Activated T-cell treated with anti-CD3 and anti-CD28 coated beads for 48 hours (primary cell): ENCODE results near the gene POLR2L.

Source experiments
- DNase-seq: peaks from one replicate; pipeline ENCODE4 v3.0.0-alpha.2; 2020; ENCODE audit warnings: low read depth

The POLR2L gene

DNA sequence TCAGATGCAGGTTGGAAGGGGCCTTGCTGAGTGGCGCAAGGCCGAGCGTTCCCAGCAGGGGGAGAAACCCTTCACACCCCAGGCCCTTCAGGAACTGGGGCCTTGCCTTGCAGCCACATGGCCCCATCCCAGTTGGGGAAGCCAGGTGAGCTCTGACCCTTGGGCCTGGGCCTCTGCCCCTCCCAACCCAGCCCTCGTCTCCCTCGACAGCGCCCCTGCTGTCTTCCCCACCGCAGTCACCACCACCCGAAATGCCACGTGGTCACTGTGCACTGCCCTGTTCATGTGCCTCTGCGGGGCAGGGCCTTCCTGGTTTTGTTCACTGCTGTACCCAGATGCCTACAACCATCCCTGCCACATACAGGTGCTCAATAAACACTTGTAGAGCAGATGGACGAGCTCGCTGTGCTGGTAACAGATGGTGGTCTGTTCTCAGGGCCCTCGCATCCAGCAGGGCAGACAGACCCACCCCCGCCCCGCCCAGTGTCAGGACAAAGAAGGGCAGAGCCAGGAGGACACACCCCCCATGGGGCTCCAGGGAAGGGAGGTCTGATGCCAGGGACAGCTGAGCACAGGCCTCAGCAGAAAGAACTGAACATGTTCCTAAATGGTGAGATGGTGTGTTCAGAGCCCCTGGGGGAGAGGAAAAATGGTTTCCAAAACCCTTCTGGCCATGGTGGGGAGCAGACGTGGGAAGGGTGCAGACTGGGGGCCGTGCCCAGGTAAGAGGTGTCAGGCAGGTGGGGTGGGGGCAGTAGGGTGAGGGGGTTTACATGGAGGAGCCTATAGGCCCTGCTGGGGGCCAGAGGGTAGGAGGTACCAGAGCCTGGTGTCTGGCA is 3.7 kb downstream of the POLR2L start:
- DNase-seq, result no peak

DNA sequence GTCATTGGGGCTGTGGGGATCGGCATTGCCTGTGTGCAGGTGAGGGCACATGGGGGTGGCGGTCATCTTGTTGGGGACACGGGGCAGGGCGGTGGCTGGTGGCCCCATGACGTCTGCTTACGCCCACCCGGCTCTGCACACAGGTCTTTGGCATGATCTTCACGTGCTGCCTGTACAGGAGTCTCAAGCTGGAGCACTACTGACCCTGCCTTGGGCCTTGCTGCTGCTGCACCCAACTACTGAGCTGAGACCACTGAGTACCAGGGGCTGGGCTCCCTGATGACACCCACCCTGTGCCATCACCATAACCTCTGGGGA is 4.4 kb downstream of the POLR2L start:
- no peak for DNase-seq

DNA sequence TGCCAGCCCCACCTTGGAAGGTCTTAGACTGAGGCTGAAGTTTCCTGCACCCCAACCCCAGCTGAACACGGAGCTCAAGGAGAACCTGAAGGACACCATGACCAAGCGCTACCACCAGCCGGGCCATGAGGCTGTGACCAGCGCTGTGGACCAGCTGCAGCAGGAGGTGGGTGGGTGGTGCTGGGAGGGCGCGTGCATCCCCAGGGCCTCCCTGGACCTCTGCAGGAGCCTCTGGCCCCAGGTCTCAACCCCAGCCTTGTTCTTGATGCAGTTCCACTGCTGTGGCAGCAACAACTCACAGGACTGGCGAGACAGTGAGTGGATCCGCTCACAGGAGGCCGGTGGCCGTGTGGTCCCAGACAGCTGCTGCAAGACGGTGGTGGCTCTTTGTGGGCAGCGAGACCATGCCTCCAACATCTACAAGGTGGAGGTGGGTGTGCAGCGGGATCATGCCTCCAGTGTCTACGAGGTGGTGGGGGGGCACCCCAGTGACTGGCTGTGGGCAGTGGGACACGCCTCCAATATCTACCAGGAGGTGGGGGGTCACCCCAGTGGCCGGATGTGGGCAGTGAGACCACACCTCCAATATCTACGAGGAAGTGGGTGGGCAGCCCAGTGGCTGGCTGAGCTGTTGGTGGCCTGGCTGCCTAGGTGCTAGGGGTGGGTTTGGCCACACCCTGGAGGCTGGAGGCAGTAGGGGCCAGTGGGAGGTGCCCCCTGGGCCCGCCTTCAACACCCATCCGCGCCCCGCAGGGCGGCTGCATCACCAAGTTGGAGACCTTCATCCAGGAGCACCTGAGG is 4.9 kb downstream of the POLR2L start:
- no peak for DNase-seq

DNA sequence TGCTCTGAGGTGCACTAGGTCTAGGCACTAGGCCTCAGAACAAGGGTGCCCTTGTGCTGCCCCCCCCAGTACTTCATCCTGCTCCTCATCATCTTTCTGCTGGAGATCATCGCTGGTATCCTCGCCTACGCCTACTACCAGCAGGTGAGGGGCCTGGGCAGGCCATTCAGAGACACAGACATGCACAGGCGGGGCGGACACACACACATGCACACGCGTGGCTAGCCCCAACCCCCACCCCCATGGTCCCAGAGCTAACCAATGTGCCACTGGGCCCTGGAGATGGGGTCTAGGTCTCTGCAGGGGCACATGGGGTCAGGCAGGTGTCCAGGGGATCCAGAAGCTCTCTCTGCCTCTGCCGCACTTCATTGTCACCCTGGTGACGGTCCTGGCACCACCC is 5.6 kb downstream of the POLR2L start:
- no peak for DNase-seq

DNA sequence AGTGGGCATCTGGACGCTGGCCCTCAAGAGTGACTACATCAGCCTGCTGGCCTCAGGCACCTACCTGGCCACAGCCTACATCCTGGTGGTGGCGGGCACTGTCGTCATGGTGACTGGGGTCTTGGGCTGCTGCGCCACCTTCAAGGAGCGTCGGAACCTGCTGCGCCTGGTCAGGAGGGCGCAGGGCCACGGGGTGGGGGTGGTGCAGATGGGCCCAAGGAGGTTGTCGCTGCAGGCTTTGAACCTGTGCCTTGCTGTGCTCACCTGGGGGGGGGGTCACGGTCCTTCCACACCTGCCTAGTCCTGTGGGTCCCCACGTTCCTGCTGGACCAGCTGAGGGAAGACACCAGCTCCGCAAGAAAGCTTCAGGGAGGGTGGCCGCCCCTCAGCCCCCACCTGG is 6.1 kb downstream of the POLR2L start:
- no peak for DNase-seq

DNA sequence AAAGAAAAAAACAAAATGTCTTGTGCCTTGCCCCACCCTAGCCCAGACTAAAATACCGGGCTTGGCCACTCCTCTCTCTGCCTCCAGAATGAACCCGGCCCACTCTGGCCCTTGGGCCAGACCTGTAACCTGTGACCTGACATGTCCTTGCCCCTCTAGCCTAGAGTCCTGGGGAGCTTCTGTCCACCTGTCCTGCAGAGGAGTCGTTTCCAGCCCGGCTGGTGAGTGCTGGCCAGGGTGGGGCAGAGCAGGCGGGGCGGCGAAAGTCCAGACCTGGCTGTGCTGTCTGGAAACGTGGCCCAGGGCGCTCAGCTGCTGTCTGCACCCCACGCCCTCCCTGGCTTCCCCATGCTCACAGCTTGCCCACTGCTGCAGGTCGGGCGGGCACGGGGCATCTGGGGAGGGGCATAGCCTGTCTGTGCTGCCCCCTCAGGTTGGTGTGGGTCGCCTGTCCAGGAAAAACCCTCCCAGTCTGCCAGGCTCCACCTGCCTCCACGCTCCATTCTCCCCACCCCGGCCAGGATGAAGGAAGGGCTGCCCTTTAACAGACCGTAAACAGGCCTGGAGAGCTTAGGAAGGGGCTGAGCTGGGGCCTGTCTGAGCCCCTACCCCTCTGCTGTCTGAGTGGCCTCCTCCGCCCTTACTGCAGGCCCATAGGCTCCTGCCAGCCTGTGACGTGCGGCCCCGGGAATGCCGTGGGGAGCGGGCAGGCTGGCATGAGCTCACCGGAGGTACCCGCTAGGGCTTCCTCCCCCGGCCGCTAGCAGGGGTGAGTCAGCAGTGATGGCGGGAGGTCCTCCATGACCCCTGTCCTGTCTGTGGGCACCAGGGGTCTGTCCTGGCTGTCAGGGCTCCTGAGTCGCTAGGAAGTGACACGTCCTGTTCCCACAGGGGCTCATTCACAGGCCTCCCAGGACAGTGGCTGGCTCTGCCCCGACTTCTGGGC is 7.7 kb downstream of the POLR2L start:
- no peak for DNase-seq

DNA sequence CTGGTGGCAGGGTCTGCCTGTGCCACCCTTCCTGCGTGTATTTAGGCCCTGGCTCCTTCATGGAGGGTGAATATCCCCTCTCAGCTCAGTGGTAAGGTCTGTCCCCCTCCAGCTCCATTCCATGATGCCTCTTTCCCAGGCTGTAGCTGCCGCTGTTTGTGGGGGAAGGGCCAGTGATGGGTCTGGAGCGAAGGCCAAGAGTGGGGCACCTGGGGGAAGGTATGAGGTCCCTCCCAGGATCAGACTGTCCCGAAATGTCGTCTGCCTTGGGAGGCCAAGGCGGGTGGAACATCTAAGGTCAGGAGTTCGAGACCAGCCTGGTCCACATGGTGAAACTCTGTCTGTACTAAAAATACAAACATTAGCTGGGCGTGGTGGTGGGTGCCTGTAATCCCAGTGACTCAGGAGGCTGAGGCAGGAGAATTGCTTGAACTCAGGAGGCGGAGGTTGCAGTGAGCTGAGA is 8.4 kb downstream of the POLR2L start:
- DNase-seq, result no peak

DNA sequence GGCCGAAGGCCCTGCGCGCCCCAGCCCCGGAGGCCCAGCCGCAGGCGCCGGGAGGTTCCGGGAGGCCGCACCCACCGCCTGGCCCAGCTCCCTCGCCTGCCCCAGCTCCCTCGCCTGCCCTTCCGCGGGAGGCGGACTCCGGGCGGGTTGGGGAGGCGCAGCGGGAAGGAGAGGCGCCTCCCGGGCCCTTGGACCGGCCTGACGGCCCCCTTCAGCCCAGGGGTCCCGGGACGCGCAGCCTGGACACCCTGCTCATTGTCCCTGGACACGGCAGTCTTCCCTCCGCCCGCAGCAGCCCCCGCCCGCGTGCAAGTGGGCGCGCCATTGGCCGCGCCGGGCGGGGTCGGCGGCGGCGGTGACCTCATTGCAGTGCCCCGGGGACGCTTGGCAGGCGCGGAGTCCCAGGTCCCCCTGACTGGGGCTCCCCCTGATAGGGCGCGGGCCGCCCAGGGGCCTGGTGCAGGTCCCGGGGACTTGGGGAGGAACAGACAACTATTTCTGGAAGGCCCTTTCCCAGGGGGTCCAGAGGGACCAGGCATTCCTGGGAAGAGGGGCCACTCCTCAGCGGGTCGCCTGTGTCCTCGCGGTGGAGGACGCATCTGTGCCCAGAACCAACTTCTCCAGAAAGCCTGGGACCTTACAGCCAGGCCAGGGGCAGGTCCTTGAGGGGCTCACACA is 9.1 kb downstream of the POLR2L start:
- DNase-seq, result no peak

DNA sequence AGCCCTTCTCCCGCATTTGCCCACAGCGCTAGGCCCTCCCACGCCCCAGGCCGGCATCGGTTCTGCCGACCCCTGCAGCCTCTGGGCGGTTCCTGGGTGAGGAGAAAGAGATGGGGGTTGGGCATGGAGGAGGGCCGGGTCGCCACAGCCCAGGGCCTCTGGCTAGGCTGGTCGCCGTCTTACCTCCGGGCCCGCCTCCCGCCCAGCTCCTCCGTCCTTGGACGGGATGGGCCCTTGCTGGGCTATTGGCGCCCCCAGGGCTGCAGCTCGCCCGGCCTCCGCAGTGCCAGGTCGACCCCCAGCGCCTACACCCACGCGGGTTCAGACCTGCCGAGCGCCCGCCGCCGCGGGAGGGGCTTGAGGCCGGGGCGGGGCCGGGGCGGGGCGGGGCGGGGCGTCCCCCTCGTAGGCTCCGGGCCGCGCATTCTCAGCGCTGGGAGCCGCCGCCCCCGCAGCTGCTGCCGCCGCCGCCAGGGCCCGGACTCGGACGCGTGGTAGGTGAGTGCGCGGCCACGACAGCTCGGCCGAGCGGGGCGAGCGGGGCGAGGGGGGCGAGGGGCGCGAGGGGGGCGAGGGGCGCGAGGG is 9.7 kb downstream of the POLR2L start, which contains the start of gene CD151:
Gene CD151 (plus strand): TSS at position 424 of the 585 bp plus-strand sequence. CDS start 3,118 bp downstream, outside the sequence.
- peak; percentile 59 for DNase-seq

DNA sequence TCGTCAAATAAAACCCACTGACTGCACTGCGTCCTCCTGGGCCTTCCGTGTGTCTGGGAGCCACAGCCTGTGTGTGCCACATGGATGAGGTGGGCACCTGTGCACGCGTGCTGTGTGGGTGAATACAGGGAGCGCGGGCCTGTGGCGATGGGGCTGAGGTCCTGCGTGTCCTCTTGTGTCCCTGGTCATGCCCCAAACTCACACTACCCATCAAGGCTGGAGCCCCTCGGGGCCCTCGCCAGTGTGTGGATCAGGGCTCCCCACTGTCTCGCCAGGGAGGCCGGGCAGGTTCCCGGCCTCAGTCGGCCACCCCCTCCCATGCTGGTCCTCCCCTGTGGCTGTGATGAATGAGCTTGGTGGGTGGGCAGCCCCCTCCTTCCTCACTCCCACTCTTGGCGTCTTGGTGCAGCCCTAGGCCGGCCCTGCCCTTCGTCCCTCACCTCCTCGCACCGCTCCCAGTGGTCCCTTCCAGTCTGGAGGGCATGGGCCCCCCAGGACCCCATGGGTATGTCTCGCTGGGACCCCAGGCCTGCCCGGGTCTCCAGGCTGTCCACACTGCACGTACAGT is 10.3 kb downstream of the POLR2L start:
- DNase-seq, result no peak

DNA sequence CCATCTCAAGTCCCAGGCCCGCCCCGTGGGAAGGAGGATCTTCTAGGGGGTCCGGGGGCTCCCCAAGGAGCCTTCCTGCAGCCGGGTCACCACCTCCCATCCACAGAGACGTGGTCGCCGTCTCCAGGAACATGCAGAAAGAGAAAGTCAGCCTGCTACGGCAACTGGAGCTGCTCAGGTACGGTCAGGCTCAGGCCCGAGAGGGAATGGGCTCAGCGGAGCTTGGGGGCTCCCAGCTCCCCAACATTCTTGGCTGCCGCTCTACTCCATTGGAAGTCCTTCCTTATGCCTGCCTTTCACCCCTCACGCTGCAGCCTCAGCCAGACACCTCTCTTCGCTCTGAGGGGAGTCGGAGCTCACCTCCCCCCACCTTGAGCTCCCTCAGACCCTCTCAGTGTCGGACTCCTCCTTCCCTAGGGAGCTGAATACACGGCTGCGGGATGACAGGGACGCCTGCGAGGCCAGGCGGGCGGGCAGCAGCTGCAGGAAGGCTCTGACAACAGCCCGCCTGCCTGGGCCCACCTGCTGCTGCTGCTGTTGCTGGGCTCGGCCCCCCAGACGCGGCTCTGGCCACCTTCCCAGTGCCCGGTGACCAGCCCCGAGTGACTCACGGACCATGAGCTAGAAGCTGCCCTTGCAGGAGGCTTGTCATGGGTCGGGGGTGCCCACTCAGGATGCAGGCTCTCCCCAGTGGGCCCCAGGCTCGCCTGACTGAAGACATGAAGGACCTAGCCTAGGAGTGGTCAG is 11.0 kb downstream of the POLR2L start:
- no peak for DNase-seq

DNA sequence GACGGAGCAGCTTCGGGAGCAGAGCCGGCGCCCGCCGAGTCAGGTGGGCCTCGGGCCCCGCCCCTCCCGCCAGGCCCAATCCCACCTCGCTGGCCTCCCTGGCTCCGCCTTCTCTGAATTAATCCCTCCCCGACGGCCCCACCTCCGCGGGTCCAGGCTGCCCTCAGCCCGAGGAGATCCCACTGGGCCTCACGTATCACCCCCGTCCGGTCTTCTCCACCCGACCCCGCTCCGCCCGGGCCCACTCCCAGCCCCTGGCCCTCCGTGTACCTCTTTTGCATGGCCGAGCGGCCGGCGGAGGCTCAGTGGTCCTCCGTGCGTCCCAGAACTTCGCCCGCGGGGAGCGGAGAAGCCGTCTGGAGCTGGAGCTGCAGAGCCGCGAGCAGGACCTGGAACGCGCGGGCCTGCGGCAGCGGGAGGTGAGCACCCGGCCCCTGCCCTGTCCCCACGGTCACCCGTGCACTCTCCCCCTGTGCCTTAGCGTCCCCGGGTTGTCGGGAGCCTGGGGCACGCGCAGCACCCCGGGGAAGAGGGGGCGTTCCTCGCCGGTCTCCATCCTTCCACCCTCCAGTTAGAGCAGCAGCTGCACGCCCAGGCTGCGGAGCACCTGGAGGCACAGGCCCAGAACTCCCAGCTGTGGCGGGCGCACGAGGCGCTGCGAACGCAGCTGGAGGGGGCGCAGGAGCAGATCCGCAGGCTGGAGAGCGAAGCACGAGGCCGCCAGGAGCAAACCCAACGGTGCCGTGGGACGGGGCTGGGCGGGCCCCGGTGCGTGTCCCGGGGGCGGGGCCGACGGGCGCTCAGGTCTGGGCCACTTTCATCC is 11.8 kb downstream of the POLR2L start:
- peak; percentile 69 for DNase-seq

DNA sequence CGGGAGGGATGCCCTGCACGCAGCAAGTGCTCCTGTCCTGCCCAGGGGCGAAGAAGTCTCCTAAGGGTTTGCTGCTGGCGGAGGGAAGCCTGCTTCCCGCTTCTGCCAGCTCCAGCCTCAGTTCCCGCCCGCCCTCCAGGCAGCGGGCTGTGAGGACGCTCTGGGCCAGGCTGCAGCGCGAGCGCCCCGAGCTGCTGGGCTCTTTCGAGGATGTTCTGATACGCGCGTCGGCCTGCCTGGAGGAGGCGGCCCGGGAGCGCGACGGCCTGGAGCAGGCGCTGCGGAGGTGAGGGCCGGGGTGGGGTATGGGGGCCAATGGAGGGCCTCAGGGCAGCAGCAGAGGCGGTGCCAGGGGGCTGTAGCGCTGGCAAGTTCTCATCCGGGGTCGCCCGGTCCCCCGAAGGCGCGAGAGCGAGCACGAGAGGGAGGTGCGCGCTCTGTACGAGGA is 12.5 kb downstream of the POLR2L start:
- DNase-seq, result no peak

DNA sequence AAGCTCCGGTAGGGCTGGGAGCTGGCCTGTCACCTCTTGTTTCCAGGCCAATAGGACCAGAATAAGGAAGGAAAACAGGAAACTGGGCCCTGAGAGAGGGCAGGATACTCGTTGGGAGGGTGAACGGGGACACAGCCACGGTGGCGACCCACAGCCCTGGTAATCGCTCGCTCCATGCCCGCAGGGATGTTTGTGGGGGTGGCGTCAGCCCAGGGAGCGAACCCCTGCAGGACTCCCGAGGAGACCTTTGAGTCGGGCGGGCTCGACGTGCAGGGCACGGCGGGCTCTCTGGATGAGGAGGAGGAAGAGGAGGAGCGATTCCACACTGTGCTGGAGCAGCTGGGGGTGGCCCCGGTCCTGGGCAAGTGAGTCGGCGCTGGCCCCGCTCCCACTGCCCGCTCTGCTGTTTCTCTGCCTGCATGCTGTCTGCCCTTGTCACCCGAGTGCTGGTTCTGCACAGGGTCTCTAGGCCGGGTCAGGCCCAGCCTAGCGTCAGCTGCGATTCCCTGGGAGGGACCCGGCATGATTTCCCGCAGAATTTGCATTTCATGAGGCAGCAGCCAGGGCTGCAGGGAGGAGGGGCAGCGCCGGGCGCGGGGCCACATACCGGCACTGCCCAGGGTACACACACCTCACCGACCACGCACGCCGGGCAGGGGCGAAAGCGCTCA is 13.0 kb downstream of the POLR2L start:
- no peak for DNase-seq

DNA sequence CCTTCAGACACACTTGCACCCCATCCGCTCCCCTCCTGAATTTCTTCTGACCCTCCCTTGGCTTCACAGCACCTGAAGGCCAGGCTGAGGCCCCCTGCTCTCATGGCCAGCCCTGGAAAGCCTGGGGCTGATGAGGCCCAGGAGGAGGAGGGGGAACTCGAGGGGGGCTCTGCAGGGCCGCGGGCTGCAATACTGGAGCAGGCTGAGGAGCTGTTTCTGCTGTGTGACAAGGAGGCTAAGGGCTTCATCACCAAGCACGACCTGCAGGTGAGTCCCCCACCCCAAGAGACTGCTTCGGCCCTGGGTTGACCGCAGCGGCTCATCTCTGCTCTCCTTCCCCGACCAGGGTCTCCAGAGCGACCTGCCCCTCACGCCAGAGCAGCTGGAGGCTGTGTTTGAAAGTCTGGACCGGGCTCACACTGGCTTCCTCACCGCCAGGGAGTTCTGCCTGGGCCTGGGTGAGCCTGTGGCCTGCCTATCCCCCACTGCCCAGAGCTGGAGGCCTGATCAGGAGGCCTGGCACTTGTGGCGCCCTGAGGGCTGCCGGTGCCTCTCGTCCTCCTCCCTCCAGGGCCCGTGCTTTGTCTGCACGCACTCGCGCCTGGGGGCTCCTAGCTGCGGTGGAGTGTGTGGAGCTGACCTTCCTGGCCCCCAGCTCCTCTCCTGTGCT is 13.7 kb downstream of the POLR2L start:
- no peak for DNase-seq

DNA sequence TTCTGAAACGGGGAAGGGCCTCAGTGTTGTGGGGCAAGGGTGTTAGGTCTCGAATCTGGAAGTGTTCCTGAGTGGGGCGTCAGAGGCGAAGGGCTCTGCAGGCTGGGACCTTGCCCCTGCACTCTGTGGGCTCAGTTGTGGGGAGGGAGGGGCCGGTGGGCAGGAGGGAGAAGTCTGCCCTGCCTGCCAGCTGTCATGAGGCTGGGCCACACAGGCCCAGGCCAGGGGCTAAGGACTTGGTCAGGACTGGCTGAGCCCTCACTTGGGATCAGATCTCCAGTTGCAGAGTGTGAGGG is 14.5 kb downstream of the POLR2L start, which contains the start of gene CRACR2B:
Gene CRACR2B (plus strand): TSS at position 23 of the 296 bp plus-strand sequence. CDS start 689 bp downstream, outside the sequence.
- DNase-seq, result no peak

DNA sequence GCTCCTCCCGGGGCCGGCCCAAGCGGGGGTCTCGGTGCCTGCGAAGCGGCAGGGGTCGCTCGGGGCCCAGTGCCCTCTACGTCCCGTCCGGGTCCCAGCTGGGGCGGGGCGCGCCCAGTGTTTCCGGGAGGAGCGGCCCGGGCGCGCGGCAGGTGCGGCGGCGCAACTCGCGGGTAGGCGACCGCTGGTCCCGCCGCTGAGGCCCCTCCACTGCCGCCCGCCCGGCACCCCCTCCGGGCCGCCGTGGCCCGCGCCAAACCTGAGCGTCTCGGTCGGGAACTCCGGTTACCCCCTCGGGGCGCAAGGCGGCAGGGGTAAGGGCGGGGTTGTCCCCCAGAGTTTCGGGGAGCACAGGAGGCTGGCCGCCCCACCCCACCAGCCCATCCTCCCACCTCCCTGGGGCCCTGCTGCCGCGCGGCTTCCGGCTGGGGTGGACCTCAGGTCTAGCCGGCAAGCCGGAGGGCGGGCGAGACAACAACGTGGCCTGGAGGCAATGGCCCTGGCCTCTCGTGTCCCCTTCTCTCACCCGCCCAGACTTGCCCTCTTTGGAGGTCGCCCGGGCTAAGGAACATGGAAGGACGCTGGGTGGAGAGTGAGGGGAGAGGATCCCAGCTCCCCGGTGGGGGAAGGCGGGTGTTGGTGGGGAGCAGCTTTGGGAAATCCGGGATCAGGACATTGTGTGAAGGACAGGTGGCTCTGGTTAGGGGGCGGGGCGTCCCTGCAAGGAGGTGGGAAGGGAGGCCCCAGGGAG is 15.0 kb downstream of the POLR2L start:
- DNase-seq, result no peak
